Keratinocyte (primary cell): ENCODE results near the gene FRYL. TPM values are rescaled to one million over a fixed set of nuclear protein-coding genes. Genes with fewer than 3 reads are reported as not detected.

Experiments used
- DNase-seq: peaks from one replicate; pipeline ENCODE4 v3.0.0-alpha.2; 2011; ENCODE audit warnings: low read depth, missing footprints, low spot score
- FAIRE-seq: peaks from 2 replicates; lab custom pipeline; 2011; peaks lifted over from hg19 to GRCh38; lab: Jason Lieb, UNC
- H2AFZ ChIP-seq: 2 replicates; pipeline ENCODE4 v1.6.0; 2012; ENCODE audit warnings: low read length, control low read depth, inconsistent platforms; ENCODE audit not compliant: control insufficient read depth
- H3K27ac ChIP-seq: 2 replicates; pipeline ENCODE4 v1.5.1; 2011; ENCODE audit warnings: low read length; ENCODE audit not compliant: control insufficient read depth, insufficient read depth
- H3K27me3 ChIP-seq: 3 replicates; pipeline ENCODE4 v1.6.0; 2011; ENCODE audit warnings: low read length; ENCODE audit not compliant: control insufficient read depth, insufficient read depth; ENCODE audit errors: extremely low read depth
- H3K36me3 ChIP-seq, 2 experiments: 2 replicates in 1 of 2; 3 replicates in 1 of 2; pipeline ENCODE4 v1.5.1; 2011; ENCODE audit warnings: low read length in 2 of 2, mild to moderate bottlenecking in 1 of 2; ENCODE audit not compliant: control insufficient read depth in 2 of 2, insufficient read depth in 2 of 2; ENCODE audit errors: extremely low read depth in 1 of 2
- H3K4me1 ChIP-seq: 3 replicates; pipeline ENCODE4 v1.5.1; 2011; ENCODE audit warnings: low read length; ENCODE audit not compliant: control insufficient read depth, insufficient read depth; ENCODE audit errors: extremely low read depth
- H3K4me2 ChIP-seq: 3 replicates; pipeline ENCODE4 v1.6.0; 2011; ENCODE audit warnings: low read depth, low read length; ENCODE audit not compliant: control insufficient read depth, insufficient read depth; ENCODE audit errors: extremely low read depth
- H3K4me3 ChIP-seq, 3 experiments: fragments of 200-600 bp in 1 of 3; sonication (generic) in 1 of 3; 2 replicates in 2 of 3; 3 replicates in 1 of 3; pipeline ENCODE4 v1.5.1; 2011 to 2016; ENCODE audit warnings: low read length in 3 of 3, mild to moderate bottlenecking in 3 of 3, control low read depth in 2 of 3, inconsistent platforms in 1 of 3, low read depth in 1 of 3, mixed read lengths in 1 of 3, mixed run types in 1 of 3, moderate library complexity in 1 of 3; ENCODE audit not compliant: control insufficient read depth in 2 of 3, insufficient read depth in 2 of 3; ENCODE audit errors: extremely low read depth in 1 of 3
- H3K79me2 ChIP-seq: 2 replicates; pipeline ENCODE4 v1.6.0; 2012; ENCODE audit warnings: low read length; ENCODE audit not compliant: control insufficient read depth, insufficient read depth
- H3K9ac ChIP-seq: 3 replicates; pipeline ENCODE4 v1.6.0; 2011; ENCODE audit warnings: low read length; ENCODE audit not compliant: control insufficient read depth, insufficient read depth; ENCODE audit errors: extremely low read depth
- H3K9me1 ChIP-seq: 3 replicates; pipeline ENCODE4 v1.6.0; 2011; ENCODE audit warnings: low read length; ENCODE audit not compliant: control insufficient read depth, insufficient read depth; ENCODE audit errors: extremely low read depth
- H3K9me3 ChIP-seq: 2 replicates; pipeline ENCODE4 v1.5.1; 2012; ENCODE audit warnings: low read depth, low read length; ENCODE audit not compliant: control insufficient read depth
- H4K20me1 ChIP-seq: 3 replicates; pipeline ENCODE4 v1.6.0; 2011; ENCODE audit warnings: low read length; ENCODE audit not compliant: control insufficient read depth, insufficient read depth; ENCODE audit errors: extremely low read depth
- EZH2 ChIP-seq: IDR thresholded peaks from one replicate; pipeline ENCODE4 v1.6.1; 2012; ENCODE audit warnings: inconsistent platforms, mild to moderate bottlenecking, low read length, moderate library complexity
- dilution Hi-C: fragments of 300-500 bp; cut with MboI; formaldehyde crosslinking; loops from one replicate; pipeline ENCODE4 v1.7.0; 2020; ENCODE audit warnings: low sequenced_read_pairs; ENCODE audit not compliant: extremely low pct_ligation_motif_present
- polyA plus RNA-seq, 5 experiments: library from polyadenylated mRNA; depleted of rRNA in 3 of 5; stranded (reverse) in 3 of 5; stranded (forward) in 1 of 5; unstranded in 1 of 5; fragments of >200 nt; gene quantifications; 1 replicate in 1 of 5; 2 replicates in 3 of 5; 3 replicates in 1 of 5; pipeline versions ENCODE4 v1.2.1 to v1.2.3, GENCODE V29; 2011 to 2012; ENCODE audit warnings: missing spikeins in 2 of 5, low read depth in 1 of 5, low replicate concordance in 1 of 5
- TF ChIP-seq, protein P1 (sequence below), 3 experiments: IDR thresholded peaks in 1 of 3; conservative IDR thresholded peaks in 1 of 3; optimal IDR thresholded peaks in 1 of 3; 2 replicates in 2 of 3; 3 replicates in 1 of 3; pipeline versions ENCODE3 to v1.5.1; 2011; ENCODE audit warnings: low read length in 3 of 3, mild to moderate bottlenecking in 3 of 3, moderate library complexity in 2 of 3, control low read depth in 1 of 3, inconsistent platforms in 1 of 3; ENCODE audit not compliant: insufficient read depth in 2 of 3; ENCODE audit errors: extremely low read depth in 1 of 3

The FRYL gene
- polyA plus RNA-seq, 1 donor (not counting 4 experiments of a cell fraction or from before 2014, with no cell fraction given): 40.4 TPM

DNA sequence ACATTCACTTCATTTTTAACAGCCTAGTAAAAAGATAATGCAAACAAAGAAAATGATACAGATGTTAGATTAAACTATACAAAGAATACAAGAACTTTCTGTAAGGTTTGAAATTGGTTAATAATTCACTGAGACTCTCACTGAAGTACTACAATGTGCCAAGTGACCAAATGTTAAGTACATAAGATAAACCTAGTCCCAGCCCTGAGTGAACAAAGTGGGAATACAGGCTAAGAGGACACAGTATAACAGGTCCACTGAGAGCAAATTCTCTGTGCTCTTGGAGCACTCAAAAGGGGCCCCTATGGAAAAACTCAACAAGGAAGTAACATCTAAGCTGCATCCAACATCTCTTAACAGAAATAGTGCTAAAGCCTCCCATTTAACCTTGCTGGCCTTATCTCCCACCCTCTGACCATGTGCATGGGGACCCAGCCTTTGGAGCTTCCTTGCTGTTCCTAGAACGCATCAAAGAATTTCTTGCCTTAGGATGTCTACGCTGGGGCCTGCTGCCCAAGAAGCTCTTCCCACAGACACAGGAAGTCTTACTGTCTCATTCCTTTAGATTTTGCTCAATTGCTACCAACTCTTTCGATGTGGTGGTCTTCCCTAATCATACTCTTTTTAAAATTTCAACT, 176.6 kb downstream of the FRYL start:
- Histone ChIP-seq H2AFZ (no peak overlapping the region), H3K4me2 (no peak overlapping the region), H3K4me3 (no peak overlapping the region), H3K27me3 (no peaks in the 10 kb centered on the region), H4K20me1 (no peaks in the 10 kb centered on the region), H3K9me3 (no peaks in the 10 kb centered on the region), H3K4me1 (peaks cover 5% of the 10 kb centered on the region), H3K9ac (no peak overlapping the region), H3K36me3 (peaks cover 0 to 5% of the 10 kb centered on the region in 2 experiments), H3K9me1 (no peaks in the 10 kb centered on the region), H3K79me2 (no peaks in the 10 kb centered on the region), H3K27ac (no peak overlapping the region)
- FAIRE-seq (no peak), DNase-seq (no peak)
- no peak for TF ChIP-seq EZH2
- TF ChIP-seq, protein P1, sequence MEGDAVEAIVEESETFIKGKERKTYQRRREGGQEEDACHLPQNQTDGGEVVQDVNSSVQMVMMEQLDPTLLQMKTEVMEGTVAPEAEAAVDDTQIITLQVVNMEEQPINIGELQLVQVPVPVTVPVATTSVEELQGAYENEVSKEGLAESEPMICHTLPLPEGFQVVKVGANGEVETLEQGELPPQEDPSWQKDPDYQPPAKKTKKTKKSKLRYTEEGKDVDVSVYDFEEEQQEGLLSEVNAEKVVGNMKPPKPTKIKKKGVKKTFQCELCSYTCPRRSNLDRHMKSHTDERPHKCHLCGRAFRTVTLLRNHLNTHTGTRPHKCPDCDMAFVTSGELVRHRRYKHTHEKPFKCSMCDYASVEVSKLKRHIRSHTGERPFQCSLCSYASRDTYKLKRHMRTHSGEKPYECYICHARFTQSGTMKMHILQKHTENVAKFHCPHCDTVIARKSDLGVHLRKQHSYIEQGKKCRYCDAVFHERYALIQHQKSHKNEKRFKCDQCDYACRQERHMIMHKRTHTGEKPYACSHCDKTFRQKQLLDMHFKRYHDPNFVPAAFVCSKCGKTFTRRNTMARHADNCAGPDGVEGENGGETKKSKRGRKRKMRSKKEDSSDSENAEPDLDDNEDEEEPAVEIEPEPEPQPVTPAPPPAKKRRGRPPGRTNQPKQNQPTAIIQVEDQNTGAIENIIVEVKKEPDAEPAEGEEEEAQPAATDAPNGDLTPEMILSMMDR (optimal IDR thresholded peaks at IDR 0.05 in 1 of 3, IDR thresholded peaks at IDR 0.05 in 1 of 3, conservative IDR thresholded peaks at IDR 0.05 in 1 of 3; ENCODE audit: extremely low read depth in 1 of 3, insufficient read depth in 2 of 3, low read length in 3 of 3): no peak
- dilution Hi-C loops: no loop called here

DNA sequence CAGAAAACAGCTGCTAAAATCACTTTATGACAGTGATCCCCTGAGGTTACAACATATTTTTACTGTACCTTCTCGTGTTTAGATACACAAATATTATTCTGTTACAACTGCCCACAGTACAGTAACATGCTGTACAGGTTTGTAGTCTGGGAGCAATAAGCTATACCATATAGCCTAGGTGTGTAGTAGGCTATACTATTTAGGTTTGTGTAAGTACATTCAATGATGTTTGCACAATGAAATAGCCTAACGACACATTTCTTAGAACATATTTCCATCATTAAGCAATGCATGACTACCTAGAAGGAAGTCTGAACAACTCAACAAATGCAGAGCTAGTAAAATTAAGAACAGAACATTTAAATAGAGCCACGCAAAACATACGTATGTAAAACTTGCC, 177.3 kb downstream of the FRYL start:
- no peak for DNase-seq
- H4K20me1 ChIP-seq: no peaks in the 10 kb centered on the region

More for the DNA sequence above, 177.3 kb downstream of the FRYL start:
- Histone ChIP-seq H3K4me1 (peaks cover 5% of the 10 kb centered on the region), H3K4me2 (no peak overlapping the region), H2AFZ (no peak overlapping the region), H3K27me3 (no peaks in the 10 kb centered on the region), H3K27ac (peak overlapping the region; percentile 10), H3K4me3 (no peak overlapping the region), H3K9me1 (no peaks in the 10 kb centered on the region), H3K9ac (no peak overlapping the region), H3K36me3 (peaks cover 0 to 5% of the 10 kb centered on the region in 2 experiments), H3K79me2 (no peaks in the 10 kb centered on the region), H3K9me3 (no peaks in the 10 kb centered on the region)
- dilution Hi-C loops: no loop called here
- FAIRE-seq: no peak
- TF ChIP-seq, protein P1 (optimal IDR thresholded peaks at IDR 0.05 in 1 of 3, IDR thresholded peaks at IDR 0.05 in 1 of 3, conservative IDR thresholded peaks at IDR 0.05 in 1 of 3; ENCODE audit: extremely low read depth in 1 of 3, insufficient read depth in 2 of 3, low read length in 3 of 3): no peak
- TF ChIP-seq EZH2: no peak
